SK-MEL-5 (cell line): ENCODE measurements around the gene VWCE. TPM values are rescaled to one million over a fixed set of nuclear protein-coding genes. Genes with fewer than 3 reads are reported as not detected.

Source experiments
- total RNA-seq: library from RNA; depleted of rRNA; stranded (reverse); fragments of >200 nt; shearing (Covaris generic); gene quantifications from 2 replicates; pipeline ENCODE4 v1.2.3, GENCODE V29; 2014; rRNA removed

The VWCE gene
- total RNA-seq, 1 experiment from 2014 or later: 0.24 TPM

Other genes starting within 250 kb of the VWCE start
- gene CD5, start 192.8 kb downstream of the VWCE start, total RNA-seq: not detected in 2 replicates
- 13.5 and 17.4 TPM in 2 replicates for gene VPS37C, start 133.9 kb downstream of the VWCE start, total RNA-seq
- not detected in 2 replicates for gene PGA3, start 91.8 kb downstream of the VWCE start, total RNA-seq
- not detected in 2 replicates for gene PGA4, start 73.0 kb downstream of the VWCE start, total RNA-seq
- not detected in 2 replicates for gene PGA5, start 54.1 kb downstream of the VWCE start, total RNA-seq
- gene DDB1, start 37.8 kb upstream of the VWCE start, total RNA-seq: 190 and 218 TPM in 2 replicates
- 43.2 and 48.6 TPM in 2 replicates for gene TKFC, start 37.9 kb upstream of the VWCE start, total RNA-seq
- 15.1 and 20.5 TPM in 2 replicates for gene CYB561A3, start 66.6 kb upstream of the VWCE start, total RNA-seq
- gene TMEM138, start 67.1 kb upstream of the VWCE start, total RNA-seq: 37.2 and 38.7 TPM in 2 replicates
- gene TMEM216, start 97.3 kb upstream of the VWCE start, total RNA-seq: 0.95 and 2.0 TPM in 2 replicates
- gene CPSF7, start 134.7 kb upstream of the VWCE start, total RNA-seq: 14.6 and 19.1 TPM in 2 replicates
- gene SDHAF2, start 134.8 kb upstream of the VWCE start, total RNA-seq: 43.5 and 45.4 TPM in 2 replicates
- not detected in 2 replicates for gene LRRC10B, start 213.4 kb upstream of the VWCE start, total RNA-seq